Suppressor macrophage treated with lipopolysaccharide for 1 hour (primary cell): ENCODE data around the gene SIPA1L3.

Experiments
- DNase-seq, 3 donors: peaks; one replicate each; pipeline ENCODE4 v3.0.0-alpha.2; 2020 to 2022

The SIPA1L3 gene

GRCh38 chr19:38250821-38251563, 344.0 kb downstream of the SIPA1L3 start:
- no peak for DNase-seq

- DNase-seq, result no peak
Measured at GRCh38 chr19:38251564-38252051, 344.6 kb downstream of the SIPA1L3 start.

- no peak for DNase-seq
Measured at GRCh38 chr19:38252385-38252784, 345.4 kb downstream of the SIPA1L3 start.

GRCh38 chr19:38252941-38253691, 346.1 kb downstream of the SIPA1L3 start:
- DNase-seq, result no peak

- DNase-seq, result no peak
Measured at GRCh38 chr19:38253788-38254187, 346.8 kb downstream of the SIPA1L3 start.

- no peak for DNase-seq
Measured at GRCh38 chr19:38255383-38256014, 348.5 kb downstream of the SIPA1L3 start.
